Astrocyte of the spinal cord (primary cell): ENCODE measurements around the gene FOXL1.

Experiments
- DNase-seq: peaks from one replicate; pipeline ENCODE4 v3.0.0; 2011; ENCODE audit warnings: low read depth, low spot score
- H3K4me3 ChIP-seq: 2 replicates; pipeline ENCODE4 v1.5.1; 2011; ENCODE audit warnings: low read depth, mild to moderate bottlenecking, low read length, moderate library complexity
- CTCF ChIP-seq: IDR thresholded peaks from 2 replicates; pipeline ENCODE4 v1.5.1; 2012; ENCODE audit warnings: low read depth, mild to moderate bottlenecking, low read length, inconsistent platforms
- in situ Hi-C: cut with HindIII; loops from 2 replicates; pipeline ENCODE4 v1.10.0; 2017; ENCODE audit warnings: low sequenced_read_pairs

The FOXL1 gene

GRCh38 chr16:86578061-86578599 is at the start of gene FOXL1:
FOXL1 (plus strand) TSS chr16:86578549; CDS start chr16:86578724, 175 bp downstream.
- peak within 1 kb of the TSS; percentile 78 for H3K4me3 ChIP-seq
- DNase-seq = peak; percentile 92
- no peak for TF ChIP-seq CTCF
- in situ Hi-C loops = no loop called here

- no peak for TF ChIP-seq CTCF
- H3K4me3 ChIP-seq = no peak overlapping the region
- no peak for DNase-seq
- in situ Hi-C loops = no loop called here
These were observed 49.2 kb upstream of the FOXL1 start for GRCh38 chr16:86529160-86529559.

GRCh38 chr16:86530251-86531190 is 47.8 kb upstream of the FOXL1 start:
- in situ Hi-C loops = no loop called here
- H3K4me3 ChIP-seq = no peak overlapping the region
- no peak for DNase-seq
- TF ChIP-seq CTCF = no peak

GRCh38 chr16:86531191-86531545 is 47.2 kb upstream of the FOXL1 start:
- TF ChIP-seq CTCF = no peak
- in situ Hi-C loops = no loop called here
- no peak for DNase-seq
- no peak overlapping the region for H3K4me3 ChIP-seq

- TF ChIP-seq CTCF = no peak
- in situ Hi-C loops = no loop called here
- no peak overlapping the region for H3K4me3 ChIP-seq
- DNase-seq = no peak
These were observed 46.5 kb upstream of the FOXL1 start for GRCh38 chr16:86531641-86532525.

- no peak for DNase-seq
- TF ChIP-seq CTCF = no peak
- no peak overlapping the region for H3K4me3 ChIP-seq
- in situ Hi-C loops = no loop called here
These were observed 45.9 kb upstream of the FOXL1 start for GRCh38 chr16:86532526-86532815.
